ENCODE measurements around the gene GALNT10. TPM values are rescaled to one million over a fixed set of nuclear protein-coding genes. Genes with fewer than 3 reads are reported as not detected.
A peak's percentile ranks its signal among the peaks of the same experiment; 100 is the strongest.

GALNT10 gene
- total RNA-seq, 1 experiment from 2014 or later = 51.5 TPM

DNA sequence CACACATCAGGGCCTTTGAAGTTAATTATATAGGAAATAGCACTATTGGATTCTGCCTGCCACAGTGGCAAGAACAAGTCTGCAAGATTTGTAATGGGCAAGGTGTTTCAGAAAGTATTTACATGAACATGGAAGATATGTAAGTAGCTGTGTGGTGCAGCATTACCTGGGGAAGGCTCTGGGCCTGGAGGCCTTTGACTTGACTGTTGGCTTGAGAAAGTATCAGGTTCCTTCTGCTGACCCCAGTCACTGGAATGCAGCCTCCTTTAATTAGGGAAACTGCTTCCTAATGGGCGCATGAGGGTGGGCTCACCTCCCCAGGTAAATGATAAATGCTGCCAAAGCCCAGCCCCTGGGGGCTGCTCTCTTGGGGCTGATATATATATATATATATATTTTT lies 102.7 kb downstream of the GALNT10 start:
- DNase-seq (ENCODE audit: low read depth) = no peak

DNA sequence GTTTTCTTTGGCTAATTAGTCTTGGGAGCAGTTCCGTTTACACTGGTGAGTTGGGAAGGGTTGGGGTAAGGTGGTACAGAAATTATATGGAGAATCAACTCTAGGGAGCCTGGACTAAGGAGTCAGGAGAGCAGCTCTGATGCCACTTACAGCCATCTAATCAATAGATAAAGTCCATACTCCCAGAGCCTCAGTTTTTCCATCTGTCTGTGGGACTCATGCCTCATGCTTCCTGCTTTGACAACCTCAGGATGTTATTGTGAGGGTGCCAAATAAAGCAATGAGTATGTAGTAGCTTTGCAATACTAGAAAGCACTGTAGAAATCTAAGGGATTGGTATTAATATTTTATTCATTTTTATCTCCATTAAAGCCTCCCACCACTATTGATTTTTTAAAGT lies 105.0 kb downstream of the GALNT10 start:
- no peak for DNase-seq (ENCODE audit: low read depth)

DNA sequence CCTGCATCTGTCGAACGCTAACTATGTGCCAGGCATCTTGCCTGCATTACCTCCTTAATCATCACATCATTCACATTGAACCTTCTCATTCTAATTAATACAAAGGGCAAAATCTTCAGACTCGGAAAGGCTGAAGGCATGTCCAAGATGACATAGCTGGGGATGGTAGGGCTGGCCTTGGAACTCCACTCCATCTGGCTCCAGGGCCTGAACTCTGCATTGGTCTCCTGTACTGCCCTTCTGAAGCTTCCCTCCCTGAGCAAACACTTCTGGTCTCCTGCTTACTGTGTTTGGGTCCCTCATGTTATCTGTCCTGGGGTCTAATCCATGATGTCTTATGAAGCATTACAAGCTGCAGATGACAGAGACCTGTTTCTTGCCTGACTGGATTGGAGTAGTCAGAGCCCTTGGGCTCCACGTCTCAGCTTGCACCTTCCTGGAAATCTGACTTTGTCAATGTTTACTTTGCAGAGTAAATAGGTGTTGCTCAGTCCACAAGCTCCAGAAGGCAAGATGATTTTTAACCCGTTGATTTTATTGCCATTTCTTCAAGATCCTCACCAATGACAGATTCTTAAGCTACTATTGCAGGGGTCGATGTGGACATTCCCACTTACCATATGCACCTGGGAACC lies 106.1 kb downstream of the GALNT10 start:
- DNase-seq (ENCODE audit: low read depth) = no peak

DNA sequence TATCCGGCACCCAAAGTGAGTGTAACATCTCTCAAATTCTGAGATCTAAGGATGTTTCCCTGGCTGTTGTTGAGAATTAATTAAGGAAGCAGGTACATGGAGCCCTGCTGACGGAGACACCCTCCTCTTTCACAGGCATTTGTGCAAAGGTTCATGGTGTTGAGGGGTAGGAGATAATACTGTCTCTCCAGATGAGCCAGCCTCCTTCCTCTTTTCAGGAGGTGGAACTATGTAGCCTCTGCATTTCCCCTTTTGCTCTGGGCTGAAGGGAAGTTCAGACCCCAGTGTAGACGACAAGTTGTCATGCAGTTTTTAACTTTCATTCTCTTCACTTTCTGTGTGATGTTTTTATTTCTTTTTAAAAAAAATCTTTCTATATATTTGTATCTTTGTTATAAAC lies 107.5 kb downstream of the GALNT10 start:
- no peak for DNase-seq (ENCODE audit: low read depth)

DNA sequence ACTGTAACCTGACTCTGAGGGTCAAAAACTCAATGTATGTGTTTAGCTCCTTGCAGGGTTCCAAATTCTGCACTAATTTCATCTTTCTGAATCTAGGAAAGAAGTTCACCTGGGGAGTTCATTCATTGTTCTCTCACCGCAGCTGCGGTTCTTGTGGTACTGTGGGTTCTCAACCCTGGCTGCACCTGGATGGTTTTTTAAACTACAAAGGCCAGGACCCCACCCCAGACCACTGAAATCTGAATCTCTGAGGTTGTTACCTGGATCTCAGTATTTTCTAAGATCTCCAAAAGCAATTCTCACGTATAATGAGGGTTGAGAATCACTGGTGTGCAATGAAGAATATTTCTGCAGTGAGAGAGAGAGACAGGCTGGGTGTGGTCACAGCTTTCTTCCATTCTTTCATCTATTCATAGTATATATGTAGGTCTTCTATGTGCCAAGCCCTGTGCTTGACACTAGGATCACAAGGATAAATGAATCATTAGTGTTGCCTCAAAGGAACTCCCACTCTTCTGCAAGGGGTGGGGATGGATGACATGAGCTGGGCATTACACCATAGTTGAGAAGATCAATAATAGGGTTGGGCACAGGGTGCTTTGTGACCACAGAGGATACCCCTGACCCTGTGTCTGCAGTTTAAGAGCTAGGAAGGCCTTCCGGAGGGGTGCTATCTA lies 109.8 kb downstream of the GALNT10 start:
- no peak for DNase-seq (ENCODE audit: low read depth)

DNA sequence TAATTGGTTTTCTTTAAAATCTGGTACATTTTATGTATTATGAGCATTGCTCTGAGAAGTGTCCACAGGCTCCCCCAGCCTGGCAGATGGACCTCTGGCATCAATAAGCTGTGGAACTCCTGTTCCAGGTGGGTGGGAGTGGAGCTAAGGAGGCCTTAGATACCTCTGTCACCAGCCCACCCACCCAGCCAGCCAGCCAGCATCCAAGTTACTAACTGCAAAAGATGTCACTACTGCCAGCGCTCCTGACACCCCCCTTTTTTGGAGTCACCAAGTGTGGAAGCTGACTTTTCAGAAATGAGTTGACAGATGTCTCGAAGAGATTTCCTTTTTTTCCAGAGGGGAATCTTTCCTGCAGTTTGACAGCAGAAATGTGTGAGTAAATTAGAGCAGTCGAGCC lies 111.2 kb downstream of the GALNT10 start:
- DNase-seq (ENCODE audit: low read depth) = no peak

DNA sequence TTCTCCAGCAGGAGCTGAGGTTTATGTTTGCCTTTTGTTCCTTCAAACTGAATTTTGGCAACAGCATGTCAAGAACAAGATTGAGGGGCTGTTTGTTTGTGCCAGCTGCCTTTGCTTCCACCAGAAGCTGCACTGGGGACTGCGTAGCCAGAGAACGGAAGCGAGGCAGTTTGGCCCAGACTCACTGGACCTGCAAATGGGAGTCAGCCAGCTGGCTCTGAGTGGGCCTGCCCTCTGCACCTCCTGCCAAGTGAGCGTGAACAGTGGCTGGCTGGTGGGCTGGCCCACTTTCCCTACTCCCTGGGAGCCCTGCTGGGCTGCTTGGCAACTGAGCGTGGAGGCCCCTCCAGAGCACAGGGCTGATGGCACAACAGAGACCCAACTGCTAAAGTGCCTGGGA lies 111.6 kb downstream of the GALNT10 start:
- no peak for DNase-seq (ENCODE audit: low read depth)

DNA sequence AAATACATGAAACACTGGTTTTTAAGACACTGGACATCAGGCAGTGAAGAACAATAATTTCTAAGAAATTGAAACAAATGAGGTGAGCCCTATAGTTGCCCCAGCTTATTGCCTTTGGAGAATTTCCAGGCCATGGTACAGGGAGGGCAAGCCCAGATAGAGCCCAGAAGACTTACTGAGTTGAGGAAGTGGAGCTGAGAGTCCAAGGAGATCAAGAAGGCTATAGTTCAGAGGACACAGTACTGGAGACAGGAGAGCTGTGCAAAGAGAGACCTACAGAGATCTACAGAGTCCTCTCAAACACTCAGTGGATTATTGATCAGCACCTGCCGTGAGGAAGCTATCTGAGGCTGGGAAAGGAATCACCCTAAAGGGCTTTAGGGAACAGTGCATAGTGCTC lies 112.6 kb downstream of the GALNT10 start:
- DNase-seq (ENCODE audit: low read depth) = no peak

DNA sequence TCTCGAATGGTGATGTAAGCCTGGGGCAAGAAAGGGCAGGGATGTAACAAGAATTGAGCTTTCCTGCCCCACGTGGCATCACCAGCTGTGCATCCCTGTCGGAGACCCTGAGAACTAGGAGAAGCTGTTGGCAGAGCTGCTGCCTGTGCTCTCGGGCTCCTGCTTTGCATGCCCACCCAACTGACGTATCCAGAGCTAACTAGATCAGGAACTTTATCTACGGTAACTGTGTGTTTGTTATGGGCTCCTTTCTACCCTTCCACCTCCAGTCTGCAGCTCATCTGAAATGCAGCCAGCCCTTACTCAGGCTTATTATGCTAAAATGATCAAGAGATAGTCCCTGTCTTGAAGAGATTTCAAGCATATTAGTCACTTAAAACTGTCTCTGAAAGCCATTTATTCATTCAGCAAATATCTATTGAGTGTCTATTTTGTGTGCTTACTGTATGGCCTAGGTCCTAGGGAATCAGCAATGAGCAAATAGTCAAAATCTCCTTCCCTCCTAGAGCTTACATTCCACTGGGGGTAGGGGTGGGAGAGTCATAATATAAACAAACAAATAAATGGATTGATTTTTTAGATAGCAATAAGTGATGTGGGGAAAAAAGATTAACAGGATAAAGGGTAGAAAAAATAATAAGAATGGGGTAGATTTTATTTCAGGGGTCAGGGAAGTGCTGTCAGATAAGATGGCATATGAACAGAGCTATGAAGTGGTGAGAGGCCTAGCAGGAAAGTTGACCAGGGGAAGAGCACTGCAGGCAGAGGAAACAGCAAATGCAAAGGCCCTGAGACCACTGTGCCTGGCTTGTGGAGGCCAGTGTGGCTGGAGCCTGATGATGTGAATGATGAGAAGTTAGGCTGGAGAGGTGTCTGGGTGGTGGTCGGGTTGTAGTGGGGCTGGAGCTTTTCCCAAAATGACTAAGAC lies 118.2 kb downstream of the GALNT10 start:
- DNase-seq (ENCODE audit: low read depth) = peak; percentile 42

DNA sequence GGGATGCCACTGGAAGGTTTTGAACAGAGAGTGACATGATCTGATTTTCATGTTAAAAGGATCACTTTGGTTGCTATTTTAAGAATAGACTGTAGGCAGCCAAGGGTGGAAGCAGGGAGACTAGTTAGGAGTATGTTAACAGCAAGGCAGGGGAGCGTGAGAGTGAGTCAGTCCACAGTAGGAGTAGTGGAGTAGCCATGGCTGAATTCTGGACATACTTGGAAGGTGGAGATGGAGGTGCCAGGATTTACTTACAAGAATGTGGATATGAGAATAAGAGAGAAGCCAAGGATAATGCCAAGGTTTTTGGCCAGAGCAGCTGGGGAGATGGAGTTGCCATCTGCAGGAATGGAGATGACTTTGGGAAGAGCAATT lies 118.8 kb downstream of the GALNT10 start:
- peak; percentile 54 for DNase-seq (ENCODE audit: low read depth)

DNA sequence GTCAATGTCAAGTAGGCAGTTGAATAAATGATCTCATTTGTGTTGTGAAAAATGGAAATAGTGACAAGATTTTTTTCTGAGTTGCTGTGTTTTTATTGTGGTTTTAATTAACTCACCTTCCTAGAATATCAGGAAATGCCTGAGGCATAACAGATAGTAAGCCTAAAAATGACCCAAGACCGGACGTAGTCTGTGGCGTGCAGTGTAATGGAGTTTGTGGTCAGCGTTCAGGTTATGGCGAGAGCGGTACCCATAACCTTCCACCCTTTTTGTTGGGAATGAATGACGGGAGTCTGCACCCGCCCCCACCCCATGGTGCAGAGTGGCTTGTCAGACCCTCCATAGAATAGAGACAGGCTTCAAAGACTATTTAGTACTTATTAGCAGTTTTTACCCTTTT lies 119.3 kb downstream of the GALNT10 start:
- DNase-seq (ENCODE audit: low read depth) = peak; percentile 64

DNA sequence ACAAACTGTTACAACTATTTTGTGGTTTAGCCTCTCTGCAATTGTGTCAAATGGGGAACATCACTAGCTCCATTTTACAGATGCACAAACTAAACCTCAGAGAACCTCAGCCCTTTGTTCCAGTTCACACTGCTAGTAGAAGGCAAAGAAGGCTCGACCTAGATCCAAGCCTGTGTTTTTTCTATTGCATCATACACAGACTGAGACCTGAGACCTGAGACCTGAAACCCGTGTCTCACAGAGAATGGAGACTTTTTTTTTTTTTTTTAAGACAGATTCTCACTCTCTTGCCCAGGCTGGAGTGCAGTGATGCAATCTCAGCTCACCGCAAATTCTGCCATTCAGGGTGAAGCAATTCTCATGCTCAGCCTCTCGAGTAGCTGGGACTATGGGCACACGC lies 120.8 kb downstream of the GALNT10 start:
- no peak for DNase-seq (ENCODE audit: low read depth)

DNA sequence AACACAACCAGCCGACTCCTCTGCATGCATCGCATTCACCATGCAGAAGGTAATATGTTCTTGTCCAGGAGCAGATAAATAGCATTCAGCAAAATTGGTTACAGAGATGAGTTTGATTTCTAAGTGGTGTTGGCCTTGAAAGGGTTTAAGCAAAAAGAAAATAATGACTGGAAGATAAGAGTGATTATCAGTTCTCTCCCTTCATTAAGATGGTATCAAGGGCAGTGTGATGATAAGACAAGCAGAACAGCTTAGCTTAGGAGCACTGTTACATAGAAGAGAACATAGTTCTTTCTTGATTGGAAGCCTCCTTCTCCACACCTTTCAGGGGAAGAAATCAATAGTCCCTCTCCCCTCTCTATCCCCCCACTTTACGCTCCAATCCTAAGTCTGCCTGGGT lies 121.5 kb downstream of the GALNT10 start:
- no peak for DNase-seq (ENCODE audit: low read depth)

DNA sequence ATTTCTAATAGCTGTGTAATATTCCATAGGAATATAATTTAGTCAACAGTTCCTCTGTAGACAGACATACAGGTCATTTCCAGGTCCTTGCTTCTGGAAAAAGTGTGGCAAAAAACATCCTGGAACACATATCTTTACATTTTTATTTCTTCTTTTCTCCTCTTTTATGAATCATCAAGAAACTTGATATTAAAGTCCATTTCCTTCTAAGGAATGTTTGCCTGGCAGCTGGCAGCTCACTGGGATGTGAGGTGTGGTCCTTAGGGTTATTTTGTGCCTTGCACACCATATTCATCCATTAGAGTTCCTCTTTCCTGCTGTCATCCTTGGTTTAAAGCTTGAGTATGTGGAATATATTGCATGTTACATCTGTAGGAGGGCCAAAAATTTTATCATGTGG lies 122.0 kb downstream of the GALNT10 start:
- peak; percentile 37 for DNase-seq (ENCODE audit: low read depth)

DNA sequence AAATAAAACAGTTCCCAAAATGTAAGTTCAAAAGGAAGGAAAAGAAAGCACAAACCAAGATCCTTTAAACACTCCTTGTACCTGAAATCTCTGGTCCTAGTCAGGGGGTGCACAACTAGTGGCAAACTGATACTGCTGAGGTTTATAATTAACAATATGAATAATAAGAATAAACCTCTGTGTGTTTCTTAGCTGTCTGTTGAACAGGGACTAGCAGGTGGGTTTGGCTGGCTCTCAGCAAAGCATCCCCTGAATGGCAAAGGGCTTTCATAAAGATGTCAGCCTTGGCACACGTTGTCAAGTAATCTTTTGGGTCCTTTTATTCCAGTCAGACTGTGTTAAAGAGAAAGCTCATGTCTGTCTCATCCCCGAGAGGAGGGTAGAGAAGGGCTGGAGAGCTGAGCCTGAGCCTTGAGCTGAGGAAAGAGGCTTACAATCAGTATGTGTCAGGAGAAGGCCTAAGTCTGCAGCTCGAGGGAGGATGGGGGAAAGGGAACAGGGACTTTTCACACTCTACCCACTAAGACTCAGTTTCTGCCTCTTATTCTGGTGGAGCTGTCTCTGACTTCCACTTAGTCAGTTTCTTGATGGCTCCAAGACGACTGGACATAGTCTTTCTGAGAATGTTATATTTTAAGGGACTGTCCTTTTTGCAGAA lies 123.0 kb downstream of the GALNT10 start:
- no peak for DNase-seq (ENCODE audit: low read depth)

DNA sequence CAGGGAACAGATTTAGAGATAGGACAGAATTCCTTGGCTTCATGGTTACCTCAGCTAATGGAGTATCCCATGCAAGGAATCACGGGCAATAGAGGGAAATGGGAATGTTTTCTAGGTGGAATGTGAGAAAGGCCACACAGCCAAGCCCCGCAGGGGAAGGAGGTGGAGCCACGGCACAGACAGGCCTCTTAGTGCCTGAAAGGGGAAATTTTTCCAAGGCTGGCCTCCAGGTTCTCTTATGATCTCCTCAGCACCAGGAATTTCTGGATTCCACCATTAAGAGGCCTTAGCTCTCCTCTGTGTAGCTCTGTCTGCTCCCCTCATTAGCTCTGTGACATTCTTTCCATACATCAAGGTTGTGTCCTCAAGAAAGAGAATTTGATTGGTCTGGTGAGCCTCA lies 124.7 kb downstream of the GALNT10 start:
- no peak for DNase-seq (ENCODE audit: low read depth)

DNA sequence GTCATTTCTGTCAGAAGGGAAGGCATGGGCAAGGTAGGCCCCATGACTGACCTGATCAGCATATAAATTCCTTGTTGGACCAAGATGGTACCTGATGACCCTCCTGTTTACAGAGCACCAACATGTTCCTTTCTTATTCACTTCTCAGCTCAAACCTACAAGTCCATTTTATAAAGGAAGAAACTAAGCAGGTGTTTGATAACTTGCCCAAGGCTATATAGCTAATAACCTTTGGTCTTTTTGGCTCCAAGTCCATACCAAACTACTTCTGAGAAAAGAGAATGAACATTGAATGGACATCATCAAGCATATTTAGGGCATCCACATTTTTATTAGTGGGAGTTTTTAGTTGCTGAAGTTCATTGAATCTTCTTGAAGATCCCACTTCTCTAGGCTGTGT lies 125.2 kb downstream of the GALNT10 start:
- no peak for DNase-seq (ENCODE audit: low read depth)

DNA sequence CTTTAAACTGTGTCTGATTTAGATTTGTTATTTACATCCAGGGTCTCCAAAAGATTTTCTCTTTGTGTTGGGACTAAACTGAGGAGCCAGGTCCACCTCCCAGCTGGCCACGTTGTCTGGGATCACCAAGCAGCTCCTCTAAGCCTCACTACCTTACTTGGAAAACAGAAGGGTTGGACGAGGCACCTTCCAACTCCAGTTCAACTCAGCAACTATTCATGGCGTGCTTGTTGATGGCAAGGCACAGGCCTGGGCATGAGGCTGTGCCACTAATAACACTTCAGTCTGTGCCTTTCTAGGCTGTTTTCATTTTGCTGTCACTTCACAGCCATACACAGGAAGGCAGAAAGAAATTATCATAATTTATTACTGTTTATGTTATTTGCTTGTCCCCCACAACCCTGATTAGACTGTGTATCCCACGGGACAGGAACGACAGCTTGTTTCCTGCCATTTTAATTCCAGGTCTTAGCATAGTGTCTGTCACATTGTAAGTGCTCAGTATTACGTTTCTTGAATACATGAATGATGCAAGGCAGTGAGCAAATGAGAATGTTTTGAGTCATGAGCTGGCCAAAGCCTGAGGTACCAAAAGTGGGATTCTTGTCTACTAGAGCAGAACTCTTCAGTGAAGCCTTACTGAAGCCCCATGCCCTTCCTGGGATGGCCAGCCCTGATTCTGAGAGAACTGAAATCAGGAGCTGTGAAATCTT lies 125.8 kb downstream of the GALNT10 start:
- DNase-seq (ENCODE audit: low read depth) = no peak

DNA sequence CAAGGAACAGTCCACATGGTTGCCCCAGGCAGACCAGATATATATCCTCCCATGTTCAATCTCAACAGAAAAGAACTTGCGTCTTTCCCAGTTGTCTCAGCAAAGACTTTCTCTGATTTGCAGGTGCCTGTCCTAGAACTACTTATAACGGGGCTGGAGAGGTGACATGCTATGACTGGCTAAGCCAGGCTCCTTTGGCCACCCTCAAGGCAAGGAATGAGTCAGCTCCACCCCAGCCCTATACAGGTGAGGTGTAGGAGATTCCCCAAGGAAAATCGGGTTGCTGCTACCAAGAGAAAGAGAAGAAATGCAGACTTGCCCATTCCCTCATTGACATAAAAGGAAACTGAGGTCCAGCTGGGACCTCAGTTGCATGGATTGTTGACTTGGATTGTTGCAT lies 127.4 kb downstream of the GALNT10 start:
- DNase-seq (ENCODE audit: low read depth) = no peak

DNA sequence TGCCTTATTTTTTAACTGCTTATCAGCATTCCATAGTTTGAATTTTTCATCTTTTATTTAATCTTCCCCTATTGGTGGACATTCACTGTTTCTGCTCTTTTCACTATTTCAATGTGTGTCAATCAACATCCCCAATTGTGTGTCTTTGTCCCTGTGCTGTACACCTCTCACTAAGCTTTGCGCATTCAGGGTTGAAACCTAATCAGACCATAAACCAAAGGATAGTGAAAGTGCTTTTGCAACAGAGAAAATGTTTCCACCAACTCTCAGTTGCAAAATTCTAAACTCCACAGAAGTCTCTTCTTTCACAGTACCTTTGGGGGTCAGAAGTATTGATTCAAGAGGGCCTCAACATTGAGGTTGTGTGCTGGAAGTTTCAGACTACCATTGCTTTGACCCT lies 128.2 kb downstream of the GALNT10 start:
- no peak for DNase-seq (ENCODE audit: low read depth)

DNA sequence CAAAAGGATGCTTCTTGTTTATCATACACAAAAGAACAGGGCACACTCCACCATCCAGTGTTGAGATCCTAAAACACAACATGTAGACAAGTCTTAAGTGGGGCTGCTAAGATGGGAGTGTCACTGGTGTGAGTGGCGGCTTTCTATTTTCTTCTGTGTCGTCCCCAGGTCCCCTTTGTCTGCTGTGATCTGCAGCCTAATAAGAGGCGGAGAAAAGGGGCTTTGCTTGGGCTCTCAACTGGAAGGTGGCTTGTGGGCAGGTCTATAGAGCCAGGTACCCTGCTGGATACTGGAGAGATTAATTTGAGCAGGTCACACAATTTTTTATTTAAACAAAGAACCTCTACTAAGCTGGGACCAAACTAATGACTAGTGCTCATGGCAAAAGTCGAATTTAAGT lies 129.2 kb downstream of the GALNT10 start:
- DNase-seq (ENCODE audit: low read depth) = no peak
